VCaP (cell line): Measurements from ENCODE around the gene AMMECR1.
A peak's percentile ranks its signal among the peaks of the same experiment; 100 is the strongest.

Source experiments
- H3K27ac ChIP-seq: fragments of 450-650 bp; 2 replicates; pipeline ENCODE4 v1.5.1; 2017
- CTCF ChIP-seq: fragments of 450-650 bp; conservative IDR thresholded peaks from 2 replicates; pipeline ENCODE4 v1.5.1; 2017; ENCODE audit warnings: mild to moderate bottlenecking, moderate library complexity

Gene AMMECR1

GRCh38 chrX:110318664-110318968, 731 bp upstream of the AMMECR1 start:
- H3K27ac ChIP-seq = peak overlapping the region; percentile 84
- no peak for TF ChIP-seq CTCF

GRCh38 chrX:110317061-110317819, 645 bp downstream of the AMMECR1 start:
- TF ChIP-seq CTCF = no peak
- H3K27ac ChIP-seq = peak overlapping the region; percentile 84

GRCh38 chrX:110316351-110317060, 1.4 kb downstream of the AMMECR1 start:
- peak overlapping the region; percentile 84; the same call in 1 of the 2 replicates for H3K27ac ChIP-seq

GRCh38 chrX:110315551-110315950, 2.3 kb downstream of the AMMECR1 start:
- no peak overlapping the region for H3K27ac ChIP-seq
- TF ChIP-seq CTCF = no peak

More at GRCh38 chrX:110316351-110317060, 1.4 kb downstream of the AMMECR1 start:
- TF ChIP-seq CTCF = no peak

- no peak overlapping the region for H3K27ac ChIP-seq
- no peak for TF ChIP-seq CTCF
Observed at GRCh38 chrX:110311437-110312230, 6.3 kb downstream of the AMMECR1 start.

- no peak for TF ChIP-seq CTCF
- no peak overlapping the region for H3K27ac ChIP-seq
Observed at GRCh38 chrX:110310896-110311295, 7.0 kb downstream of the AMMECR1 start.
